Stimulated activated naive CD8-positive, alpha-beta T cell treated with anti-CD3 and anti-CD28 coated beads, Interleukin-15, Interleukin-2, amounts not matched to agents 100 ng/mL and 50 ng/mL, for 24 hours (primary cell): ENCODE results near the gene TDRD5.

Experiments
- H3K27ac Mint-ChIP-seq: one replicate; pipeline ENCODE4 v1.8.0; 2021; ENCODE audit warnings: mild to moderate bottlenecking, mixed read lengths
- H3K27me3 Mint-ChIP-seq: one replicate; pipeline ENCODE4 v1.8.0; 2021; ENCODE audit warnings: mixed read lengths
- H3K36me3 Mint-ChIP-seq: one replicate; pipeline ENCODE4 v1.8.0; 2021; ENCODE audit warnings: low read depth, mixed read lengths
- H3K4me1 Mint-ChIP-seq: one replicate; pipeline ENCODE4 v1.8.0; 2021; ENCODE audit warnings: low read depth, mixed read lengths
- H3K4me3 Mint-ChIP-seq: one replicate; pipeline ENCODE4 v1.8.0; 2021; ENCODE audit warnings: mild to moderate bottlenecking, mixed read lengths
- H3K9me3 Mint-ChIP-seq: one replicate; pipeline ENCODE4 v1.8.0; 2021; ENCODE audit warnings: mixed read lengths

Gene TDRD5

GRCh38 chr1:179591592-179592580, at the start of gene TDRD5:
Gene TDRD5 (plus strand): TSS chr1:179591832. CDS start chr1:179592616, 784 bp downstream.
- H3K27me3 Mint-ChIP-seq, result peaks cover 55% of the 10 kb centered on the region
- no peaks in the 10 kb centered on the region for H3K36me3 Mint-ChIP-seq

GRCh38 chr1:179545321-179545720, 46.3 kb upstream of the TDRD5 start:
- Mint-ChIP-seq H3K36me3 (no peaks in the 10 kb centered on the region), H3K4me1 (no peaks in the 10 kb centered on the region), H3K27ac (no peak overlapping the region)

More at GRCh38 chr1:179591592-179592580, at the start of gene TDRD5:
- Mint-ChIP-seq H3K4me1 (no peaks in the 10 kb centered on the region), H3K27ac (no peak within 1 kb of the TSS), H3K9me3 (no peaks in the 10 kb centered on the region), H3K4me3 (no peak within 1 kb of the TSS)

GRCh38 chr1:179547021-179547535, 44.6 kb upstream of the TDRD5 start:
- H3K36me3 Mint-ChIP-seq, result no peaks in the 10 kb centered on the region
- no peak overlapping the region for H3K4me3 Mint-ChIP-seq
- no peaks in the 10 kb centered on the region for H3K9me3 Mint-ChIP-seq
- no peaks in the 10 kb centered on the region for H3K27me3 Mint-ChIP-seq
- no peaks in the 10 kb centered on the region for H3K4me1 Mint-ChIP-seq
- no peak overlapping the region for H3K27ac Mint-ChIP-seq

More at GRCh38 chr1:179545321-179545720, 46.3 kb upstream of the TDRD5 start:
- H3K4me3 Mint-ChIP-seq, result no peak overlapping the region
- H3K9me3 Mint-ChIP-seq, result no peaks in the 10 kb centered on the region
- H3K27me3 Mint-ChIP-seq, result no peaks in the 10 kb centered on the region

- Mint-ChIP-seq H3K36me3 (no peaks in the 10 kb centered on the region), H3K4me3 (no peak overlapping the region), H3K4me1 (no peaks in the 10 kb centered on the region), H3K9me3 (no peaks in the 10 kb centered on the region), H3K27me3 (peaks cover 4% of the 10 kb centered on the region), H3K27ac (no peak overlapping the region)
Measured at GRCh38 chr1:179548666-179549367, 42.8 kb upstream of the TDRD5 start.

GRCh38 chr1:179549368-179549700, 42.3 kb upstream of the TDRD5 start:
- Mint-ChIP-seq H3K27me3 (peaks cover 4% of the 10 kb centered on the region), H3K27ac (no peak overlapping the region), H3K4me3 (no peak overlapping the region), H3K9me3 (no peaks in the 10 kb centered on the region), H3K36me3 (no peaks in the 10 kb centered on the region), H3K4me1 (no peaks in the 10 kb centered on the region)

GRCh38 chr1:179550746-179551682, 40.6 kb upstream of the TDRD5 start:
- Mint-ChIP-seq H3K4me1 (no peaks in the 10 kb centered on the region), H3K9me3 (no peaks in the 10 kb centered on the region), H3K4me3 (no peak overlapping the region), H3K27ac (no peak overlapping the region), H3K27me3 (peaks cover 4% of the 10 kb centered on the region), H3K36me3 (no peaks in the 10 kb centered on the region)

GRCh38 chr1:179554427-179554826, 37.2 kb upstream of the TDRD5 start:
- Mint-ChIP-seq H3K27ac (no peak overlapping the region), H3K27me3 (peaks cover 4% of the 10 kb centered on the region), H3K4me1 (no peaks in the 10 kb centered on the region), H3K9me3 (no peaks in the 10 kb centered on the region), H3K4me3 (no peak overlapping the region), H3K36me3 (no peaks in the 10 kb centered on the region)

- H3K4me3 Mint-ChIP-seq, result no peak overlapping the region
- no peaks in the 10 kb centered on the region for H3K9me3 Mint-ChIP-seq
- H3K36me3 Mint-ChIP-seq, result no peaks in the 10 kb centered on the region
- peaks cover 4% of the 10 kb centered on the region for H3K27me3 Mint-ChIP-seq
- no peaks in the 10 kb centered on the region for H3K4me1 Mint-ChIP-seq
- H3K27ac Mint-ChIP-seq, result no peak overlapping the region
Measured at GRCh38 chr1:179558078-179558477, 33.6 kb upstream of the TDRD5 start.

- Mint-ChIP-seq H3K4me3 (no peak within 1 kb of the TSS), H3K27me3 (peaks cover 43% of the 10 kb centered on the region), H3K36me3 (no peaks in the 10 kb centered on the region), H3K9me3 (peaks cover 1% of the 10 kb centered on the region), H3K27ac (no peak within 1 kb of the TSS), H3K4me1 (no peaks in the 10 kb centered on the region)
Measured at GRCh38 chr1:179575497-179576314, 15.9 kb upstream of the TDRD5 start, which contains the start of gene NPHS2. Gene NPHS2 (minus strand): TSS chr1:179575948. CDS start chr1:179575864, 84 bp downstream.

GRCh38 chr1:179576509-179576908, 15.1 kb upstream of the TDRD5 start:
- H3K36me3 Mint-ChIP-seq, result no peaks in the 10 kb centered on the region
- H3K4me3 Mint-ChIP-seq, result no peak overlapping the region
- H3K9me3 Mint-ChIP-seq, result no peaks in the 10 kb centered on the region
- peaks cover 43% of the 10 kb centered on the region for H3K27me3 Mint-ChIP-seq
- no peaks in the 10 kb centered on the region for H3K4me1 Mint-ChIP-seq
- H3K27ac Mint-ChIP-seq, result no peak overlapping the region

- H3K4me1 Mint-ChIP-seq, result no peaks in the 10 kb centered on the region
- H3K36me3 Mint-ChIP-seq, result no peaks in the 10 kb centered on the region
- H3K27ac Mint-ChIP-seq, result no peak overlapping the region
- no peak overlapping the region for H3K4me3 Mint-ChIP-seq
- H3K27me3 Mint-ChIP-seq, result peaks cover 49% of the 10 kb centered on the region
- no peaks in the 10 kb centered on the region for H3K9me3 Mint-ChIP-seq
Measured at GRCh38 chr1:179583771-179584320, 7.8 kb upstream of the TDRD5 start.

GRCh38 chr1:179586107-179586823, 5.4 kb upstream of the TDRD5 start:
- no peaks in the 10 kb centered on the region for H3K4me1 Mint-ChIP-seq
- H3K9me3 Mint-ChIP-seq, result no peaks in the 10 kb centered on the region
- no peaks in the 10 kb centered on the region for H3K36me3 Mint-ChIP-seq
- H3K27ac Mint-ChIP-seq, result no peak overlapping the region
- H3K4me3 Mint-ChIP-seq, result no peak overlapping the region
- H3K27me3 Mint-ChIP-seq, result peaks cover 57% of the 10 kb centered on the region

GRCh38 chr1:179587336-179587735, 4.3 kb upstream of the TDRD5 start:
- Mint-ChIP-seq H3K27me3 (peaks cover 58% of the 10 kb centered on the region), H3K4me3 (no peak overlapping the region), H3K4me1 (no peaks in the 10 kb centered on the region), H3K9me3 (no peaks in the 10 kb centered on the region), H3K36me3 (no peaks in the 10 kb centered on the region), H3K27ac (no peak overlapping the region)
